GM19328 (cell line): ENCODE results near the gene STX5.
"Not testable (repeated sequence)": the region's sequence is repeated elsewhere in the genome, so short reads cannot be mapped to it uniquely, and the experiment has no call there.

Source experiments
- ATAC-seq: cut with Tn5 transposase; IDR thresholded peaks from one replicate; pipeline ENCODE4 v1.9.1; 2021; ENCODE audit warnings: mild to moderate bottlenecking, moderate library complexity; ENCODE audit not compliant: unreplicated experiment

The STX5 gene

DNA sequence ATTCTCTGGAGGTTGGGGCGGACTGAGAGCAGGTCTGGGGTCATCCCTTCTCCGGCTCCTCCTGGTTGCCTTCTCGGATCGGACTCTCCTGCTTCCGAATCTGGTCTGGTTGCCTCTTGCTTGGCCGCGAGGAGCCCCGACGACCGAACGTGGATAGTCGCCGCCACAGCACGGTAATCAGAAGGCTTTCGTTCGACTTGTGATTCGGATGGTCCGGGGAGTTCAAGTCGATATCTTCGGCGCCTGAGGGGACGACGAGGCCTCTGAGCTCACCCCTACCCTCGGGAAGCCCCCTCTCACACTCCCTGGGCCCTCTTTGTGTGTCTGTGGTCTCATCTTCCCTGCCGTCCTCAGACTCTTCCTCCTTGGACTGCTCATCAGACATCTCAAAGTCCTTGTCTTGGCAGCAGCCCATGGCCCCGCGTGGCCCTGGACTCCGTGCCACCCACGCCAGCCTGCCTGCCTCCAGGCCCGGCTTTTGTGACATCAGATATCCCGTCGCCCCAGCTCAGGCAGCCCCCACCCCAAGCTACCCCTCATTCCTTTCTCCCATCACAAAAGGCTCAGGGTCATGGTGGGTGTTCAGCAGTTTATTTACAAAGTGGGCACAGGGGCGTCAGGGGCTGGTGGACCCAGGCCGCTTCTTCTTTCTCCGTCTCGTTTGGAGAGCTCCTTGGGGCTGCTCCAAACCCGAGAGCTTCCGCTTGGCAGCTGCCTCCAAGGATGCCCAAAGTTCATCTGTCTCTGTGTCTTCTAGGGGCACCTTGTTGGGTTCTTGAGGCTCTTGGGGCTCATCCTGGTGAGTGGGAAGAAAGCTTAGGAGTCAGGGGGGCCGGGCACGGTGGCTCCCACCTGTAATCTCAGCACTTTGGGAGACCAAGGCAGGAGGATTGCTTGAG is 734 bp upstream of the STX5 start, which contains the start of gene TEX54:
TEX54 (minus strand) TSS at position 506 of the 899 bp plus-strand sequence.
- no peak for ATAC-seq

DNA sequence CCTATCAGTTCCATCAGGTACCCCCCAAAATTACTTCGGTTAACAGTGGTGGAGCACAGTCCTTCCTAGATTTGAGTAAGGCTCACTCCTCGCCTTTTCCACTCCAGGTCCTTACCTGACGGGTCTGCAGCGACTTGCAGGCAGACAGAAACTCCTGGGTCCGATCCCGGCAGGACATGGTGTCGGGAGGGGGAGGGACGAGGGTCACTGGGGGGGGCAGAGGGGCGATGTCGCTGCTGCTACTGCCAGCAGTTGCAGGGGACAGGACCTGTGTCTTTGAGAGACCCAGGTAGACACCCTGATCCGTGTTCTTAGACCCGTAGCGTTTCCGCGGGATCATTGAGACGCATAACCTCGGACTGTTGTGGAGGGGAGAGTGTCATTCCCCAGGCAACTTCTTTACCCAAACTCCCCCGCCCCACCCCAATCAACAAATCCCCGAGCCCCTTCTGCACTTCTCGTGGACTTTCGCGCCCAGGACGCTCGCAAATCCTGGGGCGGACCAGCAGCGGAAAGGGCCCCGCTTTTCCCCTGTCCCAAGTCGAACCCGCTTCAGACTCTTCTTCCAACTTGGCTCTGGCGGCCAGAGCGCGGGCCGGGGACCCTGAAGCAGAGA is 839 bp downstream of the STX5 start:
- no peak for ATAC-seq

DNA sequence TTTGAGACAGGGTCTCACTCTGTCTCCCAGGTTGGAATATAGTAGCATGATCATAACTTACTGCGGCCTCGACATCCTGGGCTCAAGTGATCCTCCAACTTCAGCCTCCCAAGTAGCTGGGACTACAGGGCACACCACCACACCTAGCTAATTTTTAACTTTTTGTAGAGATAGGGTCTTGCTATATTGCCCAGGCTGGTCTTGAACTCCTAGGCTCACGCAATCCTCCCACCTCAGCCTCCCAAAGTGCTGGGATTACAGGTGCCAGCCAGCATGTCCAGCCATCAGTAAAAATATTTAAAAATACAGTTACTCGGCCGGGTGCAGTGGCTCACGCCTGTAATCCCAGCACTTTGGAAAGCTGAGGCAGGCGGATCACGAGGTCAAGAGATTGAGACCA is 3.7 kb downstream of the STX5 start:
- ATAC-seq = not testable (repeated sequence)

DNA sequence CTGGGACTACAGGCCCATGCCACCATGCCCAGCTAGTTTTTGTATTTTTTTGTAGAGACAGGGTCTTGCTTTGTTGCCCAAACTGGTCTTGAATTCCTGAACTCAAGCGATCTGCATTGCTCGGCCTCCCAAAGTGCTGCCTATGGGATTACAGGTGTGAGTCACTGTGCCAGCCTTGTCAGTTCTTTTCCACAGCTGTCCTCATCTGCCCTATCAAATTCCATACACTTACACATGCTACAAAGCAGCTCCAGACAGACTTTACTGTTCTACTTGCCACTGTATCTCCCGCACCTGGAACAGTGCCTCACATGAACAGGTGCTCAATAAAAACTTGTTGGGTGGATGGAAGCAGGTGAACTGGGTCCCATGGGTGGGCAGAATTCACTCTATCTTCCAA is 8.2 kb downstream of the STX5 start:
- ATAC-seq = no peak

DNA sequence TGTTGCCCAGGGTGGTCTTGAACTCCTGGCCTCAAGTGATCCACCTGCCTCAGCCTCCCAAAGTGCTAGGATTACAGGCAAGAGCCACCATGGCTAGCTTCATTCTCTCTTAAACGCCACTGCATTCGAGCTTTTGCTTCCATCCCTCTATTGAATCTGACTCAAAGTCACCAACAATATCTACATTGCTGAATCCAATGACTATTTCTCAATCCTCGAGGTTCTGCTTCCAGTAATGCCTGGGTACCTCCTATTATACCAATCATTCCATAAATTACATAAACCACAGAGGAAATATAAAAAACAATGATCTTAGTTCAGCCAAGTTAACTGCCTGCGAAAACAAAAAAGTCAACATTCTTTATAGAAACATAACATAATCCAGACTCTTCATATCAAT is 14.7 kb downstream of the STX5 start:
- no peak for ATAC-seq

DNA sequence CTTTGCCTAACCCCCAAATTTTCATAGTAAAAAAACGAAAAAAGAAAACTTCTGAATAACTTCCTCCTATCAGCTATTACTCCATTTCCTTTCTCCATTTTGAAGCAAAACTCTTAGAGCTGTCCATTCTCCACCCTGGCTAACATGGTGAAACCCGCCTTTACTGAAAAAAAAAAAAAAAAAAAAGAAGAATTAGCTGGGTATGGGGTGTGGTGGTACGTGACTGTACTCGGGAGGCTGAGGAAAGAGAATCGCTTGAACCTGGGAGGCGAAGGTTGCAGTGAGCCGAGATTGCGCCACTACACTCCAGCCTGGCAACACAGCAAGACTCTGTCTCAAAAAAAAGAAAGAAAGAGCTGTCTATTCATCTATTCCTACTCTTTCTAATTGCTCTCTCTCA is 15.3 kb downstream of the STX5 start:
- no peak for ATAC-seq

DNA sequence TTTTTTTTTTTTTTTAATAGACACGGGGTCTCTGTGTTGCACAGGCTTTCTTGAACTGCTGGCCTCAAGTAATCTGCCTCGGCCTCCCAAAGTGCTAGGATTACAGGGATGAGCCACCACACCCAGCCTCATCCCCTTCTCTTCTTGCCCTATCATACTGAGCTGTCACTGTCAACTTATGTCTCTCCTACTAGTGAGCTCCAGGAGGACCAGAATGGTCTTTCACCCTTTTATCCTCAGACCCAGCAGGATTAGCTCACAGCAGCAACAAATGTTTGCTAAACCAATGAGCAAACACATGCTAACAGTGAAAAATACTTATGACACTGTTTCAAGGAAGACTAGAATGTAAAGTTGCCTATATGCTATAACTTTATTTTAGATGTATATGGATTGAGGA is 20.2 kb downstream of the STX5 start:
- ATAC-seq = no peak

DNA sequence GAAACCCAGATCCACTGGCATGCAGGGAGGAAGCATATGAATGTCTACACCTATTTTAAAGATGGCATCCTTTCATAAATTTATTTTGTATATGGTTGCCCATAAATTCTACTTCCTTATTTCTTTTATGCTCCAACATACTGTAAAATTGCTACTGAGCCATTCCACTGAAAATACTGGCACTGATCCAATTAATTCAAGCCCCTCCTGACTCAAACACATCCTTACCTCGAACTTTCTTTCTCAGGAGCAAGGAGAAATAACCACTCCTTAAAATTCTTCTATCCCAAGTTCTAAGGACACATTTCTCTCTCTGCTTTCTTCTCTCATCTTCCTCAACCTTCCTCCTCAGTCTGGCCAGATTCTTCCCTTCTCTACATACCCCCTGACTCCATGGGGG is 21.1 kb downstream of the STX5 start:
- no peak for ATAC-seq

DNA sequence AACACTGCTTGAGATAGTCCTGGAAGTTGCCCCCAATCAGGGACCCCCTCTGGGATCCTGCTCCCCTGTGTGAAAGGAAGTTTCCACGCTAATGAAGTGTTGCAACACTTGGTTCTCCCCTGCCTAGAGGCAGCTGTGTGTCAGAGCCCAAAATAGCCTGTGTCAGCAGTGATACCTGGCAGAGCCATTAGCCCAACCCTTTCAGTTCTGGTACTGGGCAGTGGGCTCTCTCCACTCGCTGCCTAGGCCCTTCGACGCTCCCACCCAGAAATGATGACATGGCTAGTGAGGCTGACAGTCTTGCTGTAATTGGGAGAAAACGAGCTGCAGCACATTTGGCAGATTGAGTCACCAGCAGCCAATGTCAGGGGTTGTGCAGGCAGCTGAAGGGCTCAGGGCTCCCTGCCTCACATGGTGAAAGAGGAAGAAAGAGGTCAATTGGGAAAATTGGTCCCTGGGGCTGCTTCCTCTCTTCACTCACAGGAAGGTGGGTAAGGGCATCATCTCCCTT is 25.2 kb downstream of the STX5 start:
- ATAC-seq = no peak

DNA sequence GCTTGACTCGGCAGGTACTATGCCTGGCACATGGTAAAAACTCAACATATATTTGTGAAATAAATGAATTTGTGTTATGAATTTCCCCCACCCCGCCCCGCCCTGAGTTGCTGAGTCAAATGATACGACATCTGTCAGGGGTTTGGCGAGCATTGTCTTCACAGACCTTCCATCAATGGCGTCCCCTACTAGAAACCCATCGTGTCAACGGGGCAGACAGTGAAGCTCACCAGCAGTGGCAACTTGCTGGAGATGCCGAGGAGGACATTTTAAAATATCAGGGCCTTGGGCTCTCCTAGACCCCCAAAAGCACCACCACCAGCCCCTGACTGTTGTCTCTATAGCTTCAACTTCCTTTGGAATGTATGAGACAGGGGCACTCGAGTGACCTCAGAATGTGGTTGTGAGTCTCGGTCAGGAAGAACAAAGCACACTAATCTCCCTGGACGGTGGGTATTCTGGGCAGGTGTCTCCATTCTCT is 25.9 kb downstream of the STX5 start:
- no peak for ATAC-seq

DNA sequence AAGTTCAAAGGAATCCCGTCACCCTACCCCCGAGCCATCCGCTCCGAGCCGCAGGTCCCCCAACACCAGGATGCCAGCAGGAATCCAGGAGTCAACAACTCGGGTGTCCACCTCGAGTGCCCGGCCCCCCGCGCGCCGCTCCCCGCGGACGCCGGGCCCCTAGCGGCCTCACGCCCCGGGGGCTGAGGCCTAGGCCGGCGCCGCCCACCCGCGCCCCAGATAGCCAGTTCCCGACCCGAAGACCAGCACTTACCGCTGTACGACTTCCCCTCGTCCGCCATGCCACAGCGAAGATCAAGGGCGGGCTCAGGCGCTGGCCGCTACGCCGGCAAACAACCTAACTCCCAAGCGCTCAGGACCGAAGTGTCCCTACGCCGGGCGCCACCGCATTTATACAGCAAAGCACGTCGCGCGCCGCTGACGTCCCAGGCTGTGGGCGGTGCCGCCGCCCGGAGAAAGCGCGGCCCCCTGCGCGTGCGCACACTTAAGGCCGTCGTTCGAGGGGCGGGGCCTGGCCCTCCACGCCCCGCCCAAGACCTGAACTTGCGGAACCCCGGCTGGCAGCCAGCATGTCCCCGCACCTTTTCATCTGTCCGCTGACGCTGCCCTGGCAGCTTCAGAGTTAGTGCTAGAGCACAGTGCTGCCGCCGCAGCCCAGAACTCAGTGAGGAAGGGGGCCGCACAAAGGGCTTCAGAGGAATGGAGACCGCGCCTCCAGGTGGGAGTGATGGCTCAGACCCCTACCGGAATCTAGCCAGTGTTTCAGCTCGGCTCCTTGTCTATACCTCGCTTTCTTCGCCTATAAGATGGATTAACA is 26.6 kb downstream of the STX5 start, which contains the start of gene NXF1:
NXF1 (minus strand) TSS at position 365 of the 817 bp plus-strand sequence; CDS start at position 281, 84 bp downstream.
- ATAC-seq = peak; percentile 80

DNA sequence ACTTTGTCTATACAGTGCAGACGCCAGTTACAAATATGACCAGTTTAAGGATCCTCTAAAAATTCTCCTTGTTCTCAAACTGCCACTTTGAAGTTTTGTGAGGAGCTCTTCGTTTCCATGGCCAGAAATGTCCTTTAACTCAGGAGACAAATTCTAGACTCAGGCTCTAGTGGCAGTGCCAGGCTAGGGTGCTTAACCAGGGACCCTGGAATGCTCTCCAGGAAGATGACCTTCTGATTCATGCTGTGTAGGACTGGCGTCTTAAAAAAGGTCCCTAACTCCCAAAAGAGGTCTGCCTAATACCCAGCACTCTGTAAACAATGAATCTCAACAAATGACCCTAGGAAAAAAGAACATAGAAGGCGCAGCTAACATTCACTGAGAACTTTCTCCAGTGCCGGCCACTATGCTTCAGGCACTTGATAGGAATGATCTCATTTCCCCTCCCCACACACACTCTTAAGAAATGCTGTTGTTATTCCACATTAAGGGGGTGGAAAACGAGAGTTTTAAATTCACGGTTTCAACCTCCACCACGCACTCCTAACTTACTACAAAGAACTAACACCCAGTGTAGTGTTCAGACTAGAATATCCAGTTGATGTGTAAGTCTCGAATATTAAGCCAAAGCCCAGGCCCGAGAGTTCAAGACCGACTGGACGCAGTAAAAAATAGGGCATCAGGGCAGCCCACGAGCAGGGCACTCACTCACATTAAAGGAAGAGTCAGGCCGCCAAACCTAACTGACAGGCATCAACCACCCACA is 27.4 kb downstream of the STX5 start:
- ATAC-seq = no peak

DNA sequence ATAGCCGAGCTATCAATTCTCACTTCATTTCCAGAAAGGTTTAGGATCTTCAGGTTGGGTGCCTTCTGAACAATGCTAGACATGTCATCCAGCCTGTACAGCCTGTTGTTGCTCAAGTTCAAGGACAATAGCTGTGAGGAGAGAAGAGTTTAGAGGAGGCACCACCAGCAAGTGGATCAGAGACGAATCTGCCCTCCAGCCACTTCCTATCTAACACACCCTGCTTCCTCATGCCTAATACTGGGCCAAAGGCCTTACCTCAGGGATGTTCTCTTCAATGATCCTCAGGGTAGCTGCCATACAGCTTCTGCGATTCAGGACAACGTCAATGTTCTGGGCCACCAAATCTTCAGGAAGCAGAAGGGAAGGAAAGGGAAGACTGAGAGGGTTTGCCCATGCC is 30.8 kb downstream of the STX5 start:
- ATAC-seq = no peak

DNA sequence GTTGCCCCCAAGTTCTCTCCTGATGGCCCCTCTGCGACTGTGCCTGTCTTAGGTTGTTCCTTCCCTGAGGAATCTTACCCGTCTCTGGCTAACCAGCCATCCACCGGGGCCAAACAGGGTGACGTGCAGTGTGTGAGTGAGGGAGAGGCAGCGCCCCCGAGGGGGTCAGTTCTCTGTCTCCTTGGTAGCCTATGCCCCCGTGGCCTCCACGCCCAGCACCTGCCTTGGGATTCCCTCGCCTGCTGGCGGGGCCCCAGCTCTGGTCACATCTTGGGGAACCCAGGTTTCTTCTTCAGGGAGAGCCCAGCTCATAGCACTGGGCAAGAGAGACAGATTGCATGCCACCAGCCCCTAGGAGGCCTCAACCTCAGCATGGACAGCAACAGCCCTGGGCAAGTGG is 32.4 kb downstream of the STX5 start:
- ATAC-seq = no peak

DNA sequence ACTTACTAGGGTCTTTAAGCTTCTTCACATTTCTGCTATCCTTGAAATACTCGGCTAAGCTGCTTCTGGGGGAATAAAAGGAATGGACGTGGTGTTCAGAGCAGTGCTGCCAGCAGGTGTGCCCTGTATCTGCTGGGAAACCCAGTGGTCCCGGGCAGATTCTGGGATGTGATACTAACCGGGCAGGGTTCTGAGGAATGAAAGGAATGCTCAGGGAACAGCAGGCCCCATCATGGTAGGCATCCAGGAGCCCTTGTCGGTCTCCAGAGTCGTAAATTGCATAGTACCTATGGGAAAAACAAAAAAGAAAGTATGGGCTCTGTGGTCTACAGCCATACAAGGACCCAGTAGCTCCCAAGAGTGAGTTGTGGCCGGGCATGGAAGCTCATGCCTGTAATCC is 35.6 kb downstream of the STX5 start:
- no peak for ATAC-seq

DNA sequence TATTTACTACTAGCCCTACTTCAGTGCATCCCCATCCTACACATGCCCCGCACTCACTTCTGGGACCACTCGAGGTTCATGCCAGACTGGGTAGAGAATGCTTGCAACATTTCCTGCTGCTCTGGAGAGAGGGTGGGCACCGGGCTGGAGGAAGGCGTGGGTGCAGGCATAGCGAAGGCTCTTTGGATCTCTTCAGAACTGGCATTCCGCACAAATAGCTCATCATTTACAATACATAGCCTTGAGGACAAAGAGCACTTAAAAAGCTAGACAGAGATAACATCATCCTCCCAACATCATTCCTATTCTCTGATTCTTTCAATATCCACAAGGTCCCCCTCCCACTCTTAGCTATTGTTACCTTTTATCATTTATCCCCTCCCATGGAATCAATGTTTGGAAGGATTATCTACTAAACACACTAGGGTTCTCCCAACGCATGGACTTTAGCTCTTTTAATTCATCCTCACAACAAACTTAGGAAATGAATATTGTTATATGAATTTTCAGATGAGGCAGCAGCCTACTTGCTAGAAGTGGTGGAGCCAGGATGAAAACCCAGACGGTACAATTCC is 37.6 kb downstream of the STX5 start:
- no peak for ATAC-seq

DNA sequence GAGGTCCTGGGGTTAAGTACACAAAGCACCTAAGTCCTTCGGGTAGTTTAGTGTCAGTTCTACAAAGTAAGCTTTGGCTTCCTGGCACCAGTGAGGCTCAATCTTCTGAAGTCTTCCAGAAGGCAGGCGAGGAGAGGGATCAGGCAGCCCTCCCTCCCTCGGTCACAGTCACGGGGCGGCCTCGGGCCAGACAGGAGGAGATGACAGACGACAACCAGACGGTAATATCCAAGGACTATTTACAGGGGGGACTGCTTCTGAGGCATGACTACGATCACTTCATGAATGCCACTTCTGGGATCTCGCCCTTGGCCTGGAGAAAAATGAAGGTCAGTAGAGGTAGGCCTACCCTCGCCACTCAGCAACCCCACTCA is 39.7 kb downstream of the STX5 start:
- ATAC-seq = no peak

DNA sequence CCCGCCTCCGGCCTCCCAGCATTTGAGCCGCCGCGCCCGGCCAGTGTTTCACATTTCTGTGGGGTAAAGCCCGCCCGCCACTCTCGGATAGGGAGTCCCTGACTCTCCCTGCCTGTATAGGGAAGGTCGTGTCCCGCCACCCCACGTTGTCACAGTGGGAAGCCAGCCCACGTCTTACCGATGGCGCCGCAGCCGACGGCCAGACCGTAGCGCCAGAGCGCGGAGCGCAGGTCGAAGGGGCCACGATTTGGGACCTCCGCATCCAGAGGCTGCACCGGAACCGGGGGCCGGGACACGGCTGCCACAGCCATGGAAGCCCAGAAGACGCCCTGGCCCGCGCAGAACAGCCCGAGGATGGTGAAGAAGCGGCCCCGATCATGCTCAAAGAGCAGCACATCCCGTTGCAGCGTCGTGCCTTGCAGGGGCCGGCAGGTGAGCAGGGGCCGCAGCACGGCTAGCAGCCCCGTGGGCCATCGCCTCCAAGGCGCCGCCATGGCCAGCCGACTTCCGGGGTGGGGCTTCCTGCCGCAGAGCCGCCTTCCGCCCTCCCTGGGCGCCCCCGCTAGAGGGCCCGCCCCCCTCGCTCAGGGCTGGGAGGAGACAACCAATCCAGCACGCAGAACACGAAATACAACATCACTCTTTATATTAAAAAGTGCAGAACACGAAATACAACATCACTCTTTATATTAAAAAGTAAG is 40.2 kb downstream of the STX5 start, which contains the start of gene TMEM223:
TMEM223 (minus strand) TSS at position 506 of the 701 bp plus-strand sequence; CDS start at position 494, 12 bp downstream.
- ATAC-seq = peak; percentile 64

DNA sequence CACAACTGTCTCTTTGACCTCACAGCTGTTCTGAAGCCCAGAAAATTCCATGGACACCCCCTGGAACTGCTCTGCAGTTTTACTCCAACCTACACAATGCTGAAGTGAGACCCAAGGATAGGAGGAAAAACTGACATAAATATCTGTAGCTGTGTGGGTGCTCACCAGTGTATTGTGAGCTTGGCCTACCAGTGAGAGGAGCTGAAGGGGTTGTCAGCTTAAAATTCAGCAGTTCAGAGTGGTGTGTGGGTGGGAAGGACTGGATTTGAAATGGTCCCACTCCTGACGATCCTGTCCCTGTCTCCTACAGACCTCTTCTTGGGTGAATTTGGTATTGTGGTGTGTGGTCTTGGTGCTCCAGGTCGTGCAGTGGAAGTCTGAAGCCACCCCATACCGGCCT is 42.3 kb downstream of the STX5 start:
- ATAC-seq = no peak
